ENCODE data around the gene KRT9.

GRCh38 chr17:41595585-41595984 lies 23.7 kb upstream of the KRT9 start:
- TF ChIP-seq POLR2A (IDR thresholded peaks at IDR 0.05): no peak
- no peak for TF ChIP-seq CTCF (IDR thresholded peaks at IDR 0.05)
- no peak for TF ChIP-seq POLR2AphosphoS5 (IDR thresholded peaks at IDR 0.05)

All from prostate gland (tissue), 2 donors.